ENCODE data around the gene SURF4.
"Not testable (repeated sequence)": the region's sequence is repeated elsewhere in the genome, so short reads cannot be mapped to it uniquely, and the experiment has no call there.

Gene SURF4

GRCh38 chr9:133332381-133332730 lies 43.5 kb downstream of the SURF4 start:
- no peak for TF ChIP-seq CTCF (IDR thresholded peaks at IDR 0.05; ENCODE audit: low read length, missing control alignments)
- no peak overlapping the region for H3K4me3 ChIP-seq (replicated peaks; ENCODE audit: low read depth, low read length)
- DNase-seq (ENCODE audit: low read depth) = no peak

- H3K4me3 ChIP-seq (replicated peaks; ENCODE audit: low read depth, low read length) = no peak overlapping the region
- TF ChIP-seq CTCF (IDR thresholded peaks at IDR 0.05; ENCODE audit: low read length, missing control alignments) = no peak
- DNase-seq (ENCODE audit: low read depth) = no peak
Measured at GRCh38 chr9:133331641-133332380, 44.0 kb downstream of the SURF4 start.

GRCh38 chr9:133331221-133331620 lies 44.6 kb downstream of the SURF4 start:
- no peak for TF ChIP-seq CTCF (IDR thresholded peaks at IDR 0.05; ENCODE audit: low read length, missing control alignments)
- no peak overlapping the region for H3K4me3 ChIP-seq (replicated peaks; ENCODE audit: low read depth, low read length)
- no peak for DNase-seq (ENCODE audit: low read depth)

GRCh38 chr9:133329306-133330156 lies 46.3 kb downstream of the SURF4 start:
- DNase-seq (ENCODE audit: low read depth) = peak; percentile 36
- peak; percentile 50 for TF ChIP-seq CTCF (IDR thresholded peaks at IDR 0.05; ENCODE audit: low read length, missing control alignments)

GRCh38 chr9:133327834-133328484 lies 47.9 kb downstream of the SURF4 start:
- H3K4me3 ChIP-seq (replicated peaks; ENCODE audit: low read depth, low read length) = no peak overlapping the region
- no peak for DNase-seq (ENCODE audit: low read depth)
- no peak for TF ChIP-seq CTCF (IDR thresholded peaks at IDR 0.05; ENCODE audit: low read length, missing control alignments)

More at GRCh38 chr9:133329306-133330156, 46.3 kb downstream of the SURF4 start:
- not testable (repeated sequence) for H3K4me3 ChIP-seq (replicated peaks; ENCODE audit: low read depth, low read length)

- DNase-seq (ENCODE audit: low read depth) = not testable (repeated sequence)
Measured at GRCh38 chr9:133327021-133327420, 48.8 kb downstream of the SURF4 start.

More at GRCh38 chr9:133327021-133327420, 48.8 kb downstream of the SURF4 start:
- H3K4me3 ChIP-seq (replicated peaks; ENCODE audit: low read depth, low read length) = not testable (repeated sequence)

All from fibroblast of pulmonary artery (primary cell).